HK-2 (cell line): ENCODE measurements around the gene ALG3.
A peak's percentile ranks its signal among the peaks of the same experiment; 100 is the strongest.
"Not testable (repeated sequence)": the region's sequence is repeated elsewhere in the genome, so short reads cannot be mapped to it uniquely, and the experiment has no call there.

Experiments used
- DNase-seq: peaks from one replicate; pipeline ENCODE4 v3.0.0-alpha.2; 2018; ENCODE audit not compliant: unreplicated experiment

The ALG3 gene

DNA sequence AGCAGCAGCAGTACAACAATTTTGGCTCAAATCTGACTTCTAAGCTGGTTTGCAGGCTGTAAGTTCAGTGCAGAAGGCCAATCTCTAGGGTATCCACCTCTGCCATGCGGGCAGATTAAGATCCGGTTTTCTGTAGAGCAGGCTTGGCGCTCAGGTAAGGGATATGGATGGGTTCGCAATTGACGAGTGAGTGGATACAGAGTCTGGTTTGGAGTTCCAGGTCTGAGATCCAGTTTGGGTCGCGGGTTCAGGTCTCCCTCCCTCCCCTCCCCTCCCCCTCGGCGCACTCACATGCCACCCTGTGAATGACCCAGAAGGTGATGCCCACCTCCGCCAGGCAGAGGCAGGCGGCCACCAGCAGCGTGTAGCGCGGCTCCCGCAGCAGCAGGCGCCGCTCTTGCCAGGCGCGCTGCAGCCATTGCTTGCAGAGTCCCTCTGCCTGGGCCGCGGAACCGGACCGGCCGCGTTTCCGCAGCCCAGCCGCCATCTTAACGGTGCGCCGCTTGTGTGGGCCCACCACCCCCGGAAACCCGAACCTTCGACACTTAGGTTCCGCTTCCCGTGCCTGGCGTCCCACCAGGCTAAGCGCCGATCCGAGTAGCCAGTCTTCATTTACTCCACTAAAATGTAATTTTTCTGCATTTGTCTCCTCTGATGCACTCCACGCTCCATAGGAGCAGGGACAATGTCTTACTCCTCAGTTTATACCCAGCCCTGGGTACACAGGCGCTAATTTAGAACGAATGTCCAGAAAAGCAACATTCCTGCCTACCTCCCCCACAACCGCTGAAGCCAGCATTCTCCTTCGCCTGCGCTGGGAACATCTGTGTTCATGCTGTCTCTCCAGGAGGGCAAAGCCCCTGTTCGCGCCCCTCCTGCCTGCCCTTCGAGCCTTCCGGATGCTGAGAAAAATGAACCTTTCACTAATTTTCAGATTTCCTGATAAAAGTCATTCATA is at the start of gene ALG3:
Gene ALG3, minus strand, starts transcription at position 509 of the 958 bp plus-strand sequence. Its CDS starts 22 bp downstream, at position 487.
- DNase-seq, result peak; percentile 86

DNA sequence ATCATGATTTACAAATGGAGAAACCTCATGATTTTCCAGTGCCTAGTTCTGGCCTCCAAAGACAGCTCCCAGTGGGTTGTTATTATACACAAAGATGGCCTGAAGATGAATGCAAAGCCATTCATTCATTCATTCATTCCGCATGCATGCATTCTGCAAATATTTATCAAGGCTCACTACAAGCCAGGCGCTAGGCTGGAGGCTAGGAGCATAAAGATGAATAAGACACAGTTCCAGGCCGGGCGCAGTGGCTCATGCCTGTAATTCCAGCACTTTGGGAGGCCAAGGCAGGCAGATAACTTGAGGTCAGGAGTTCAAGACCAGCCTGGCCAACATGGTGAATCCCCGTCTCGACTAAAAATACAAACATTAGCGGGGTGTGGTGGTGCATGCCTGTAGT is 47.9 kb upstream of the ALG3 start:
- no peak for DNase-seq

DNA sequence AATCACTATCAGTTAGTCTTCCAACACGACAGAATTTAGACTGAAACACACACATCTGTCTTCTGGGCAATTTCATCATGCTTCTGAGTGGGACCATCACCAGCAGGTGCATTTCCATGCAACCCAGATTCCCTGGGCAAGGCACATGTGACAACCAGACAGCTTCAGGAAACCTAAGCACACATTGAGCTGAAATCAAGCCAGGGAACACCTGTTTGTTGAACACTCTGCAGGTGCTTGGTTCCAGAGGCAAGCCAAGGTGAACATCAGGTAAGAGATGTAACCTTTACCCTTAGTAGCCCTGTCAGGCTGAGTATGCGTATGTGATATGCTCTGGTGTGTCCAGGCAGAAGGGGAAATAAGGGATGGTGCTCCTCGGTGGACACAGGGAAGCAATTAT is 47.0 kb upstream of the ALG3 start:
- DNase-seq, result no peak

GRCh38 chr3:184291738-184292445 is 43.1 kb upstream of the ALG3 start:
- no peak for DNase-seq

DNA sequence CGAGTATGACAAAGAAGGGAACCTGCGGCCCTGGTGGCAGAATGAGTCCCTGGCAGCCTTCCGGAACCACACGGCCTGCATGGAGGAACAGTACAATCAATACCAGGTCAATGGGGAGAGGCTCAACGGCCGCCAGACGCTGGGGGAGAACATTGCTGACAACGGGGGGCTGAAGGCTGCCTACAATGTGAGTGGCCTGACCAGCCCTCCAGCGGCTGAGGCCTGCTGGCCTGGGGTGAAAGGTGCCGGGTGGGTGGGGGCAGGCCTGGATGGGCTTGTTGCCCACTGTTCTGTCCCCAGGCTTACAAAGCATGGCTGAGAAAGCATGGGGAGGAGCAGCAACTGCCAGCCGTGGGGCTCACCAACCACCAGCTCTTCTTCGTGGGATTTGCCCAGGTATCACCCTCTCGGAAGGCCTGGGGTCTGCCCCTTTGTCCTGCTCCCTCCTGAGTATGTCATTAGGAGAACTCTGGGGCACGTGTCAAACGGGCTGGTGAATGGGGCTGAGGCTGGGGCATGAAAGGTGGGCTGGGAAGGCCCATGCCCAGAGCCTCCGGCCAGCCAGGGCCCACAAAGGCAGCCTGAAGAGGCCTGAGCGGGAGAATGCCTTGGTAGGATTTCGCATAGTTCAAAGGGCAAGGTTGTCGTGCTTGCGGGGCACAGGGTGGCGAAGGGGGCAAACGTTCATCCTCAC is 42.4 kb upstream of the ALG3 start:
- DNase-seq, result no peak

- DNase-seq, result no peak
Observed at GRCh38 chr3:184290331-184290730, 41.6 kb upstream of the ALG3 start.

DNA sequence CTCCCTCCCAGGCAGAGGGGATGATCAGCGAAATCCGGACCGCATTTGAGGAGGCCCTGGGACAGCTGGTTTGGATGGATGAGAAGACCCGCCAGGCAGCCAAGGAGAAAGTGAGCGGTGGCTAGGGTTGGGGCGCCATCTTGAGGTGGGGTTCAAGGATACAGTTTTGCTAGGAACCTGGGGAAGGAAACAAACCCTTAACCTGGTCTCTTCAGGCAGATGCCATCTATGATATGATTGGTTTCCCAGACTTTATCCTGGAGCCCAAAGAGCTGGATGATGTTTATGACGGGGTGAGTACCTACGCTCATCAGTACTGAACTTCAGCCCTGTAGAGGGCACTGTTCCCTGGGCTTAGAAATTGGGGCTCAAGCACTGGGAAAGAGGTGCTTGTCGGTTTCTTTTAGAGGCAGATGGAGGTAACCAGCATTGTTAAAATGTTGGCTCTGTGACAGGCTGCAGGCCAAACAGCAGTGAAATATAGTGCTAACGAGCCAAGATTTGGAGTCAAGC is 40.7 kb upstream of the ALG3 start:
- peak; percentile 77 for DNase-seq

DNA sequence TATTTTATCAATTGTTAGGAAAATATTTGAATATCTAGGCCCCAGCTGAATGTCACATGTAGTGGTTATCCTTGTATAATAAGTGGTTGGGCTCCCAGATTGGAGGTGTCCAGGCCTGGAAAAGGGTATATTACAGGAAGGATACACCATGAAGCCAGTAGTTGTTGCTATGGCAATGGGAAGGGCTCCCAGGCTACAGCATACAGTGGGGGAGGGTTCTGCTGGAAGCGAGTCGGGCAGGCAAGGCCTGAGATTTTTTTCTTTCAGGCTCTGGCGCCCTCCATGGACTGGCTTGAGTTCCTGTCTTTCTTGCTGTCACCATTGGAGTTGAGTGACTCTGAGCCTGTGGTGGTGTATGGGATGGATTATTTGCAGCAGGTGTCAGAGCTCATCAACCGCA is 35.9 kb upstream of the ALG3 start:
- peak; percentile 71 for DNase-seq

DNA sequence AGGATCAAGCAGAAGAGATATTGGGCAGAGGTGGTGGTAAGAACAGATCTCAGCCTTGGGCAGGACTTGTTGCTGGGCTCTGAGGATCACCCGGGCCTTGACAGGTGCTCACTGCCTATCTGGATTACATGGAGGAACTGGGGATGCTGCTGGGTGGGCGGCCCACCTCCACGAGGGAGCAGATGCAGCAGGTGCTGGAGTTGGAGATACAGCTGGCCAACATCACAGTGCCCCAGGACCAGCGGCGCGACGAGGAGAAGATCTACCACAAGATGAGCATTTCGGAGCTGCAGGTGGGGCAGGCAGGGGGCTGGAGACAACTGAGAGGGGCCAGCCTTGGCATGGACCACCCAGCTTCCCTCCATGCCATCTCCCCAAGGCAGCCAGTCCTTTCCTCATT is 34.9 kb upstream of the ALG3 start:
- DNase-seq, result no peak

DNA sequence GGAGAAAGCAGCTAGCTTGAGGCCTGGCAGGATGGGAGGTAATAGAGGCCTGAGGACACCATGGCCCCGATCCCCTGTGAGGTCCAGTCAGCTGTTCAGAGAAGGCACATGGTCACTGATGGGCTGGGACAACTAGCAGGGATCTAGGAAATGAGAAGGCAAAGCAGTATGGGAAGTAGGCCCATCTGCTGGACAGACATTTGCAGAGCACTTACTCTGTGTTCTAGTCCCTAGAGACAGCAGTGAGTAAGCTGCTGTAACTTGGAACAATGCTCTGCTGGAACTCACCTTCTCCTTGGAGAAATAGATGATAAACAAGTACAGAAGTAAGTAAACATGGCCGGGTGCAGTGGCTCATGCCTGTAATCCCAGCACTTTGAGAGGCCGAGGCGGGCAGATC is 34.2 kb upstream of the ALG3 start:
- DNase-seq, result no peak

- no peak for DNase-seq
Observed at GRCh38 chr3:184277366-184277765, 28.6 kb upstream of the ALG3 start.

- DNase-seq, result no peak
Observed at GRCh38 chr3:184275961-184276910, 27.5 kb upstream of the ALG3 start, which contains the start of gene ECE2. Gene ECE2, plus strand, starts transcription at chr3:184276022. Its CDS starts 132 bp downstream, at chr3:184276154.

DNA sequence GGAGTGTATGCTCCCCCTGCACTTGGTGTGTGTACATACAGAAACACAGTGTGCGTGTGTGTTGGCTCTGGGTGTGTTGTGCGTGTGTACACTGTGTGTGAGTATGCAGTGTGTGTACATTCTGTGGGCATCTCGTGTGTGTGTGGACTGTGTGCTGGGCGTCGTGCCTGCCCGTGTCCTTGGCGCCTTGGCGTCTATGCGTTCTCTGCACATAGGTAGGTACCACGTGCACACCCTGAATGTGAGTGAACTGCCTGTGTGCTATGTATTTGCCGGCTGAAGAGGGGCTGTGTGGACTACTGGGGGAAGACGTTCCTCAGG is 26.6 kb upstream of the ALG3 start:
- no peak for DNase-seq

DNA sequence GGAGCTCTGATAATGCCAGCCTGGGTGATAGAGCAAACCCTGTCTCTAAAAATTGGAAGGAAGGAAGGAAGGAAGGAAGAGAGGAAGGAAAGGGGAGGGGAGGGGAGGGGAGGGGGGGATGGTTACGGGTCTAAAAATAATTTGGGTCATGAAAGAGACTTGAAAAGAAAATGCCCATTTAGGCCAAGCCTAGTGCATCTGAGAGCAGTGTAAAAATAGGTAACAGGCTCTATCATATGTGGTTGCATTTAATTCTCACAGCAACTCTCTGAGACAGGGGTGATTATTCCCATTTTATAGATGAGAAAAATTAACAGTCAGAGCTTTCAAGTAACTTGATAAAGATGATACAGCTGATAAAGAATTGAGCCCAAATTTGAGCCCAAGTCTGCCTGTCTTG is 23.5 kb upstream of the ALG3 start:
- no peak for DNase-seq

DNA sequence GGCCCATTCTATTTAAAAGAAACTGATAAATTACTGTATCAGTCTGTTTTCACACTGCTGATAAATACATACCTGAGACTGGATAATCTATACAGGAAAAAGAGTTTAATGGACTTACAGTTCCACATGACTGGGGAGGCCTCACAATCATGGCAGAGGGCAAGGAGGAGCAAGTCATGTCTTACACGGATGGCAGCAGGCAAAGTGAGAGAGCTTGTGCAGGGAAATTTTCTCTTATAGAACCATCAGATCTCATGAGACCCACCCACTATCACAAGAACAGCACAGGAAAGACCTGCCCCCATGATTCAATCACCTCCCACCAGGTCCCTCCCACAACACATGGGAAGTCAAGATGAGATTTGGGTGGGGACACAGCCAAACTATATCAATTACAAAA is 18.5 kb upstream of the ALG3 start:
- DNase-seq, result not testable (repeated sequence)

- DNase-seq, result no peak
Observed at GRCh38 chr3:184262764-184263179, 14.0 kb upstream of the ALG3 start.

DNA sequence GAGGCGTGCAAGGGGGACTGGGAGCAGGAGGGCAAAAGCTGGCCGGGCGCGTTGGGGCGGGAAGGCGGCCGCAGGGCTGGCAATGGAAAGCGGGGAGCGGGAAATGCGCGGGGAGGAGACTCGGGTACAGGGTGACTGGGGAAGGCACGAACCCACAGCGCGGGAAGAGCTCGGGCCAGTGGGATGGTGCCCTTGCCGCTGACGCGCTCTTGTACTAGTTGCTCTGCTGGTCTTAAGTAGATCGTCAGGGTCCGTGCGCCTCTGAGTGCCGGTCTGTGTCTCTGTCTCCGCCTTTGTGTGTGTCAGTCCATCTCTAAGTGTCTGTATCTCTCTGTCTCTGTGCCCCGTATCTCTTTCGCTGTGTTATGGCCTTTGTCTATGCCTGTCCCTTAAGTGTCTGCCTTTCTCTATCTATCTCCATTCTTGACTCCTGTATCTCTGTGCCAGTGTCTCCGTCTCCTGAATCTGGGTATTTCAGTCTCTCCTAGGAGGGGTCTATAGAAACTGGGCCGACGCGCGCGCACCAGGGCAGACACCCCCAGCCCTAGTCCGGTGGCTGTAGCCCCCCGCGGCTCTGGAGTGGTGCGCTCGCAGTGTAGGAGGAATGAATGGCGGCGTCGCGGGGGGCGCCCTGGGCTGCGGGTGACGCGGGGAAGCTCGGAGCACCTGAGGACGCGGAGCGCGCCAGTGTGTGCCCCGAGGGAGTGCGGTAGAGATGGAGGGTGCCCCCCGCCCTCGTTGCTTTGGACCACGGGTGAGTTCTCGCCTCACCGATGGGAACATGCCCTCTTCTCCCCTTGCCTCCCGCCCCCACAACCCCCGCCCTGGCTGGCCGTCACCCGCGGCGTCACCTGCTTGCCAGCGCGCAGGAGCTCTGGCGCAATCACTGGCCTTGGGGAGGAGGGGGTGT is 13.3 kb upstream of the ALG3 start:
- DNase-seq, result peak; percentile 47

- DNase-seq, result peak; percentile 94
Observed at GRCh38 chr3:184261270-184261853, 12.6 kb upstream of the ALG3 start, which contains the start of gene CAMK2N2. Gene CAMK2N2, minus strand, starts transcription at chr3:184261553. Its CDS starts 268 bp downstream, at chr3:184261285.

- DNase-seq, result no peak
Observed at GRCh38 chr3:184260724-184261269, 12.0 kb upstream of the ALG3 start.
